Activated naive CD4-positive, alpha-beta T cell treated with anti-CD3 and anti-CD28 coated beads for 36 hours (primary cell): ENCODE data around the gene SEC61A1. TPM values are rescaled to one million over a fixed set of nuclear protein-coding genes. Genes with fewer than 3 reads are reported as not detected.

Source experiments
- CTCF ChIA-PET: fragments of 350-600 bp; sonication (Branson Sonifier 250); formaldehyde crosslinking; loops from one replicate; lab custom pipeline; 2021; ENCODE audit warnings: antibody characterized with exemption; lab: Charles Lee
- DNase-seq: peaks from one replicate; pipeline ENCODE4 v3.0.0-alpha.2; 2020
- H3K27ac Mint-ChIP-seq: one replicate; pipeline ENCODE4 v1.8.0; 2021; ENCODE audit warnings: mild to moderate bottlenecking, mixed read lengths
- H3K27me3 Mint-ChIP-seq: one replicate; pipeline ENCODE4 v1.8.0; 2021; ENCODE audit warnings: low read depth, mixed read lengths
- H3K36me3 Mint-ChIP-seq: one replicate; pipeline ENCODE4 v1.8.0; 2021; ENCODE audit warnings: low read depth, mixed read lengths
- H3K4me1 Mint-ChIP-seq: one replicate; pipeline ENCODE4 v1.8.0; 2021; ENCODE audit warnings: low read depth, mixed read lengths
- H3K4me3 Mint-ChIP-seq: one replicate; pipeline ENCODE4 v1.8.0; 2021; ENCODE audit warnings: mild to moderate bottlenecking, moderate library complexity, mixed read lengths
- H3K9me3 Mint-ChIP-seq: one replicate; pipeline ENCODE4 v1.8.0; 2021; ENCODE audit warnings: mixed read lengths
- intact Hi-C: fragments of 100-400 bp; cut with micrococcal nuclease; formaldehyde crosslinking; loops from one replicate; pipeline ENCODE4 v1.15.1; 2023
- total RNA-seq, 2 experiments: library from RNA; stranded (reverse); gene quantifications; one replicate each; pipeline ENCODE4 v1.2.3, GENCODE V29; 2021

SEC61A1 gene
- total RNA-seq, 2 experiments from 2014 or later = 115 to 119 TPM

- Mint-ChIP-seq H3K4me1 (no peaks in the 10 kb centered on the region), H3K36me3 (no peaks in the 10 kb centered on the region), H3K9me3 (no peaks in the 10 kb centered on the region), H3K27me3 (peaks cover 7% of the 10 kb centered on the region), H3K4me3 (no peak overlapping the region), H3K27ac (no peak overlapping the region)
- CTCF ChIA-PET = no interaction called here
- DNase-seq = no peak
- intact Hi-C loops = no loop called here
Measured at GRCh38 chr3:128036119-128036518, 16.1 kb upstream of the SEC61A1 start.

GRCh38 chr3:128040041-128040440 lies 12.2 kb upstream of the SEC61A1 start:
- Mint-ChIP-seq H3K4me3 (no peak overlapping the region), H3K9me3 (no peaks in the 10 kb centered on the region), H3K4me1 (no peaks in the 10 kb centered on the region), H3K27ac (no peak overlapping the region), H3K27me3 (peaks cover 3% of the 10 kb centered on the region), H3K36me3 (no peaks in the 10 kb centered on the region)
- DNase-seq = no peak
- CTCF ChIA-PET = no interaction called here
- intact Hi-C loops = no loop called here

- Mint-ChIP-seq H3K9me3 (no peaks in the 10 kb centered on the region), H3K36me3 (no peaks in the 10 kb centered on the region), H3K4me1 (no peaks in the 10 kb centered on the region), H3K4me3 (no peak overlapping the region), H3K27me3 (peaks cover 3% of the 10 kb centered on the region), H3K27ac (no peak overlapping the region)
- CTCF ChIA-PET = no interaction called here
- DNase-seq = no peak
- intact Hi-C loops = no loop called here
Measured at GRCh38 chr3:128040660-128041059, 11.6 kb upstream of the SEC61A1 start.

- Mint-ChIP-seq H3K36me3 (no peaks in the 10 kb centered on the region), H3K9me3 (no peaks in the 10 kb centered on the region), H3K4me3 (no peak overlapping the region), H3K27me3 (peaks cover 3% of the 10 kb centered on the region), H3K4me1 (no peaks in the 10 kb centered on the region), H3K27ac (no peak overlapping the region)
- CTCF ChIA-PET = interaction anchor here (0.8 kb wide), 1 partner anchor 346 kb away, joined by 3 read pairs; no protein-coding TSS in a partner anchor
- intact Hi-C loops = no loop called here
- DNase-seq = no peak
Measured at GRCh38 chr3:128041344-128041743, 10.9 kb upstream of the SEC61A1 start.

GRCh38 chr3:128050597-128050996 lies 1.6 kb upstream of the SEC61A1 start:
- Mint-ChIP-seq H3K4me3 (no peak overlapping the region), H3K9me3 (no peaks in the 10 kb centered on the region), H3K36me3 (peaks cover 24% of the 10 kb centered on the region), H3K4me1 (peaks cover 37% of the 10 kb centered on the region), H3K27ac (no peak overlapping the region), H3K27me3 (peaks cover 3% of the 10 kb centered on the region)
- DNase-seq = no peak
- intact Hi-C loops = loop anchor here (5.0 to 10.0 kb wide), 3 partner anchors 473 to 1394 kb away; partner anchors contain the start of gene IFT122
- CTCF ChIA-PET = no interaction called here

- peaks cover 29% of the 10 kb centered on the region for H3K36me3 Mint-ChIP-seq
- CTCF ChIA-PET = no interaction called here
- no peak for DNase-seq
- H3K27me3 Mint-ChIP-seq = peaks cover 3% of the 10 kb centered on the region
- no peaks in the 10 kb centered on the region for H3K9me3 Mint-ChIP-seq
- H3K4me3 Mint-ChIP-seq = peak overlapping the region; percentile 91
- H3K4me1 Mint-ChIP-seq = peaks cover 39% of the 10 kb centered on the region
- H3K27ac Mint-ChIP-seq = peak overlapping the region; percentile 74
- intact Hi-C loops = loop anchor here (5.0 to 10.0 kb wide), 3 partner anchors 474 to 1393 kb away; partner anchors contain the start of gene IFT122
Measured at GRCh38 chr3:128051459-128051836, 789 bp upstream of the SEC61A1 start.

GRCh38 chr3:128052595-128053351 lies 536 bp downstream of the SEC61A1 start:
- Mint-ChIP-seq H3K27ac (peak overlapping the region; percentile 95), H3K9me3 (no peaks in the 10 kb centered on the region), H3K27me3 (no peaks in the 10 kb centered on the region), H3K4me3 (peak overlapping the region; percentile 91), H3K36me3 (peaks cover 31% of the 10 kb centered on the region), H3K4me1 (peaks cover 40% of the 10 kb centered on the region)
- CTCF ChIA-PET = no interaction called here
- DNase-seq = peak; percentile 6
- intact Hi-C loops = loop anchor here (1.0 to 10.0 kb wide), 9 partner anchors 23 to 1392 kb away; partner anchors contain the start of genes ABTB1, EEFSEC, IFT122 and MCM2

- Mint-ChIP-seq H3K4me3 (peak overlapping the region; percentile 91), H3K9me3 (no peaks in the 10 kb centered on the region), H3K36me3 (peaks cover 31% of the 10 kb centered on the region), H3K27ac (peak overlapping the region; percentile 6), H3K4me1 (peaks cover 40% of the 10 kb centered on the region), H3K27me3 (no peaks in the 10 kb centered on the region)
- intact Hi-C loops = loop anchor here (2.0 to 10.0 kb wide), 5 partner anchors 381 to 1391 kb away; partner anchors contain the start of genes ABTB1, IFT122 and RAB7A
- CTCF ChIA-PET = interaction anchor here (1.1 kb wide), 1 partner anchor 14 kb away, joined by 3 read pairs; no protein-coding TSS in a partner anchor
- no peak for DNase-seq
Measured at GRCh38 chr3:128053614-128054013, 1.4 kb downstream of the SEC61A1 start.

- peak overlapping the region; percentile 25 for H3K27ac Mint-ChIP-seq
- peaks cover 32% of the 10 kb centered on the region for H3K36me3 Mint-ChIP-seq
- intact Hi-C loops = loop anchor here (5.0 to 10.0 kb wide), 3 partner anchors 477 to 1390 kb away; partner anchors contain the start of gene IFT122
Measured at GRCh38 chr3:128054367-128054766, 2.1 kb downstream of the SEC61A1 start.

GRCh38 chr3:128056258-128056657 lies 4.0 kb downstream of the SEC61A1 start:
- Mint-ChIP-seq H3K4me1 (peaks cover 36% of the 10 kb centered on the region), H3K27me3 (no peaks in the 10 kb centered on the region), H3K9me3 (no peaks in the 10 kb centered on the region), H3K4me3 (no peak overlapping the region), H3K36me3 (peaks cover 45% of the 10 kb centered on the region), H3K27ac (no peak overlapping the region)
- CTCF ChIA-PET = interaction anchor here (1.0 to 3.6 kb wide), 2 partner anchors 12 to 16 kb away, joined by 3 to 19 read pairs; no protein-coding TSS in a partner anchor
- no peak for DNase-seq
- intact Hi-C loops = loop anchor here (10.0 kb wide), 2 partner anchors 749 to 1389 kb away; partner anchors contain the start of gene IFT122

More at GRCh38 chr3:128054367-128054766, 2.1 kb downstream of the SEC61A1 start:
- CTCF ChIA-PET = interaction anchor here (1.1 kb wide), 1 partner anchor 14 kb away, joined by 3 read pairs; no protein-coding TSS in a partner anchor
- Mint-ChIP-seq H3K4me1 (peaks cover 40% of the 10 kb centered on the region), H3K9me3 (no peaks in the 10 kb centered on the region), H3K27me3 (no peaks in the 10 kb centered on the region), H3K4me3 (peak overlapping the region; percentile 91)
- no peak for DNase-seq

- CTCF ChIA-PET = no interaction called here
- Mint-ChIP-seq H3K36me3 (peaks cover 51% of the 10 kb centered on the region), H3K4me1 (peaks cover 6% of the 10 kb centered on the region), H3K9me3 (no peaks in the 10 kb centered on the region), H3K27ac (no peak overlapping the region), H3K27me3 (no peaks in the 10 kb centered on the region), H3K4me3 (no peak overlapping the region)
- intact Hi-C loops = no loop called here
- no peak for DNase-seq
Measured at GRCh38 chr3:128060473-128061381, 8.5 kb downstream of the SEC61A1 start.
